Measurements from ENCODE around the gene ZSWIM1. TPM values are rescaled to one million over a fixed set of nuclear protein-coding genes. Genes with fewer than 3 reads are reported as not detected.

The ZSWIM1 gene
- total and polyA plus RNA-seq, 2 donors (not counting 1 experiment from before 2014, with no cell fraction given) = 5.4 to 15.7 TPM

DNA sequence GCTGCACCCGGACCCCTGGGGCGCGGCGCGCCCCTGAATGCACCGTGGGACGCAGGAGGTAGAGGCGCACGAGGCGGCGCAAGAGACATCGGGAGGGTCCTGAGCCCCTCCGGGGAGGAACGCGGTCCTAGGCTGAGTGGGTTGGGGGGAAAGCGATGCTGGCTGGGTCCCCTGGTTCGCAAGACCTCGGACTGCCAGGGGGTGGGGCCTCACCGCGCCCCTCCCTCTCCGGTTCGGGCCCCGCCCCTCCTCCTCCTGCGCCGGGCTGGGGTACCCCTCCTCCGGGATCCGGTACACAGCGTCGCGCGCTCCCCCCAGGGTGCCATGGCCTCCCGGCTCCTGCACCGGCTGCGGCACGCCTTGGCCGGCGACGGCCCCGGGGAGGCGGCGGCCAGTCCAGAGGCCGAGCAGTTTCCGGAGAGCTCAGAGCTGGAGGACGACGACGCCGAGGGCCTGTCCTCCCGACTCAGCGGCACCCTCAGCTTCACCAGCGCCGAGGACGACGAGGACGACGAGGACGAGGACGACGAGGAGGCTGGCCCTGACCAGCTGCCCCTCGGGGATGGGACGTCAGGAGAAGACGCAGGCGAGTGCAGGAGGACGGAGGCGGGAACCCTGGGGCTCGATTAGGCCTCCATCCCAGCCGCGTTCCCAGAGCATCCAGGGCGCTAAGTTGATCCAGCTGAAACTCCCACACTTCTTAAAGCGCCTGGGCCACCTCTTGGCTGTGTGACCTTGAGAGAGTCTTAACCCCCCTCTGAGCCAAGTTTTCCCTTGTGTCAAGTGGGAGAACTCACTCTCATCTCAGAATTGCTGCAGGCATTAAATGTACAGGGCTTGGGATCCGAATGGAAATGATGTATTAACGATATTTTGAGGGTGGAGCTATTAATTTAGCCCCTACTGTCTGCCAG, 46.9 kb upstream of the ZSWIM1 start:
- H3K4me2 ChIP-seq (replicated peaks; ENCODE audit: low read depth, low read length, poor library complexity, severe bottlenecking) = peak overlapping the region; percentile 98
- Mint-ChIP-seq H3K27me3 (no peaks in the 10 kb centered on the region), H3K27ac (peak overlapping the region; percentile 53), H3K9me3 (ENCODE audit: insufficient read depth) (no peaks in the 10 kb centered on the region), H3K4me3 (peak overlapping the region; percentile 83), H3K4me1 (peaks cover 12% of the 10 kb centered on the region)
- H3K27me3 ChIP-seq (replicated peaks in 1 of 4; ENCODE audit: control extremely low read depth in 1 of 4, control insufficient read depth in 3 of 4, insufficient read depth in 4 of 4, low read length in 3 of 4) = no peaks in the 10 kb centered on the region
- peak; percentile 60 for DNase-seq
- ATAC-seq (ENCODE audit: low read depth) = peak; percentile 86
- H3K4me1 ChIP-seq (ENCODE audit: control insufficient read depth in 2 of 2, insufficient read depth in 2 of 2, low read length in 2 of 2) = peaks cover 6 to 18% of the 10 kb centered on the region in 2 donors
- H3K36me3 ChIP-seq (replicated peaks in 1 of 2; ENCODE audit: control extremely low read depth in 1 of 2, control insufficient read depth in 1 of 2, extremely low read depth in 1 of 2, insufficient read depth in 2 of 2, low read length in 1 of 2) = no peaks in the 10 kb centered on the region
- no peaks in the 10 kb centered on the region for H3K79me2 ChIP-seq (ENCODE audit: control insufficient read depth, insufficient read depth, low read length)
- ChIA-PET CTCF (interaction anchor here (0.7 to 1.2 kb wide), 3 partner anchors 47 to 127 kb away, joined by 3 to 4 read pairs (median 3); no protein-coding TSS in a partner anchor), POLR2A (interaction anchor here (2.1 kb wide), 1 partner anchor 8 kb away, joined by 5 read pairs; no protein-coding TSS in a partner anchor)
- H3K9ac ChIP-seq (ENCODE audit: low read length) = peak overlapping the region; percentile 81
- peak overlapping the region in 1 of 2 donors; percentile 55 for H3K27ac ChIP-seq (ENCODE audit: low read length in 2 of 2)
- 15% methylated on average over 70 of the region's 71 CpGs for WGBS (ENCODE audit: insufficient coverage)
- H3K9me3 ChIP-seq (ENCODE audit: control extremely low read depth in 1 of 3, control insufficient read depth in 2 of 3, insufficient read depth in 1 of 3, low read length in 2 of 3) = no peaks in the 10 kb centered on the region
- no peaks in the 10 kb centered on the region for H4K20me1 ChIP-seq (ENCODE audit: control insufficient read depth, insufficient read depth, low read length, poor library complexity, severe bottlenecking)
- H2AFZ ChIP-seq (ENCODE audit: insufficient read depth, low read depth, low read length, poor library complexity, severe bottlenecking) = peak overlapping the region; percentile 93
- intact Hi-C loops (cut with micrococcal nuclease) = no loop called here
- TF ChIP-seq CTCF (IDR thresholded peaks at IDR 0.05) (no peak), EZH2 (IDR thresholded peaks at IDR 0.05; ENCODE audit: borderline replicate concordance, insufficient read depth, low read depth, low read length, poor library complexity, severe bottlenecking) (no peak)
- peak overlapping the region in 4 of 5 experiments; percentile 58 to 82 (median 69) for H3K4me3 ChIP-seq (ENCODE audit: control extremely low read depth in 1 of 5, extremely low read depth in 1 of 5, insufficient read depth in 1 of 5, low read depth in 2 of 5, low read length in 4 of 5)

GRCh38 chr20:45834797-45835161, 46.2 kb upstream of the ZSWIM1 start:
- TF ChIP-seq CTCF (IDR thresholded peaks at IDR 0.05) = no peak
- TF ChIP-seq EZH2 (IDR thresholded peaks at IDR 0.05; ENCODE audit: borderline replicate concordance, insufficient read depth, low read depth, low read length, poor library complexity, severe bottlenecking) = no peak
- no peaks in the 10 kb centered on the region for H3K79me2 ChIP-seq (ENCODE audit: control insufficient read depth, insufficient read depth, low read length)
- no peak overlapping the region for H2AFZ ChIP-seq (ENCODE audit: insufficient read depth, low read depth, low read length, poor library complexity, severe bottlenecking)
- DNase-seq (no peak), ATAC-seq (ENCODE audit: low read depth) (no peak)
- no peak overlapping the region for H3K4me3 ChIP-seq (ENCODE audit: control extremely low read depth in 1 of 5, extremely low read depth in 1 of 5, insufficient read depth in 1 of 5, low read depth in 2 of 5, low read length in 4 of 5)
- H3K27ac Mint-ChIP-seq = peak overlapping the region; percentile 53
- CTCF ChIA-PET = interaction anchor here (1.0 to 1.2 kb wide), 2 partner anchors 47 to 126 kb away, joined by 3 to 4 read pairs; no protein-coding TSS in a partner anchor
- no peaks in the 10 kb centered on the region for H4K20me1 ChIP-seq (ENCODE audit: control insufficient read depth, insufficient read depth, low read length, poor library complexity, severe bottlenecking)
- POLR2A ChIA-PET = interaction anchor here (2.1 kb wide), 1 partner anchor 8 kb away, joined by 5 read pairs; no protein-coding TSS in a partner anchor
- H3K4me3 Mint-ChIP-seq = peak overlapping the region; percentile 83
- no peaks in the 10 kb centered on the region for H3K27me3 ChIP-seq (replicated peaks in 1 of 4; ENCODE audit: control extremely low read depth in 1 of 4, control insufficient read depth in 3 of 4, insufficient read depth in 4 of 4, low read length in 3 of 4)
- intact Hi-C loops (cut with micrococcal nuclease) = no loop called here
- H3K9ac ChIP-seq (ENCODE audit: low read length) = no peak overlapping the region
- no peaks in the 10 kb centered on the region for H3K36me3 ChIP-seq (replicated peaks in 1 of 2; ENCODE audit: control extremely low read depth in 1 of 2, control insufficient read depth in 1 of 2, extremely low read depth in 1 of 2, insufficient read depth in 2 of 2, low read length in 1 of 2)
- H3K27ac ChIP-seq (ENCODE audit: low read length in 2 of 2) = no peak overlapping the region
- no peaks in the 10 kb centered on the region for H3K9me3 ChIP-seq (ENCODE audit: control extremely low read depth in 1 of 3, control insufficient read depth in 2 of 3, insufficient read depth in 1 of 3, low read length in 2 of 3)
- 97% methylated on average over 14 of the region's 14 CpGs for WGBS (ENCODE audit: insufficient coverage)
- H3K4me1 Mint-ChIP-seq = peaks cover 12% of the 10 kb centered on the region
- peak overlapping the region; percentile 98 for H3K4me2 ChIP-seq (replicated peaks; ENCODE audit: low read depth, low read length, poor library complexity, severe bottlenecking)
- H3K9me3 Mint-ChIP-seq (ENCODE audit: insufficient read depth) = no peaks in the 10 kb centered on the region
- peaks cover 6 to 18% of the 10 kb centered on the region in 2 donors for H3K4me1 ChIP-seq (ENCODE audit: control insufficient read depth in 2 of 2, insufficient read depth in 2 of 2, low read length in 2 of 2)
- H3K27me3 Mint-ChIP-seq = no peaks in the 10 kb centered on the region
